HepG2 (cell line): Measurements from ENCODE around the gene CYTH1. TPM values are rescaled to one million over a fixed set of nuclear protein-coding genes. Genes with fewer than 3 reads are reported as not detected.
A peak's percentile ranks its signal among the peaks of the same experiment; 100 is the strongest.

Experiments
- GABPA ChIP-seq, 2 experiments: IDR thresholded peaks; 2 replicates each; pipeline ENCODE4 v1.6.1; 2011 to 2016; ENCODE audit warnings: low read depth in 2 of 2, low read length in 1 of 2, missing biosample characterization in 1 of 2, missing genetic modification characterization in 1 of 2
- HMGA1 ChIP-seq: sonication (generic); formaldehyde crosslinking; conservative IDR thresholded peaks from 2 replicates; pipeline ENCODE4 v1.4.0; 2020; ENCODE audit warnings: missing genetic modification reagents
- IRF2 ChIP-seq: IDR thresholded peaks from 2 replicates; pipeline ENCODE4 v1.6.1; 2018; ENCODE audit warnings: missing genetic modification reagents, missing compliant biosample characterization
- ISX ChIP-seq: sonication (generic); formaldehyde crosslinking; conservative IDR thresholded peaks from 2 replicates; pipeline ENCODE4 v1.5.0; 2020; ENCODE audit warnings: missing genetic modification reagents
- KDM6A ChIP-seq: IDR thresholded peaks from 2 replicates; pipeline ENCODE4 v1.6.1; 2016; ENCODE audit warnings: low read depth
- MAZ ChIP-seq, 2 experiments: sonication (generic) in 1 of 2; formaldehyde crosslinking in 1 of 2; IDR thresholded peaks; 2 replicates each; pipeline versions ENCODE4 v1.5.0 to v1.6.1; 2012 to 2020; ENCODE audit warnings: low read depth in 2 of 2, mild to moderate bottlenecking in 2 of 2, borderline replicate concordance in 1 of 2, improper control_type of control experiment in 1 of 2, low read length in 1 of 2, missing genetic modification reagents in 1 of 2, moderate library complexity in 1 of 2
- MIXL1 ChIP-seq: IDR thresholded peaks from 2 replicates; pipeline ENCODE4 v1.6.1; 2016
- RFXAP ChIP-seq: sonication (generic); formaldehyde crosslinking; IDR thresholded peaks from 2 replicates; pipeline ENCODE4 v1.4.0; 2020; ENCODE audit warnings: missing genetic modification reagents, borderline replicate concordance
- SMYD3 ChIP-seq: sonication (generic); formaldehyde crosslinking; IDR thresholded peaks from 2 replicates; pipeline ENCODE4 v1.8.1; 2023; ENCODE audit warnings: mild to moderate bottlenecking, missing genetic modification reagents
- TCF7L2 ChIP-seq: IDR thresholded peaks from 2 replicates; pipeline ENCODE4 v1.6.1; 2011; ENCODE audit warnings: mild to moderate bottlenecking, low read depth, low read length, moderate library complexity
- TOE1 ChIP-seq: sonication (generic); formaldehyde crosslinking; IDR thresholded peaks from 2 replicates; pipeline ENCODE4 v1.4.0; 2020; ENCODE audit warnings: mild to moderate bottlenecking, missing genetic modification reagents
- ZFP90 ChIP-seq: sonication (generic); formaldehyde crosslinking; IDR thresholded peaks from 2 replicates; pipeline ENCODE4 v1.8.0; 2022; ENCODE audit warnings: missing genetic modification reagents, mild to moderate bottlenecking, inconsistent platforms, borderline replicate concordance
- ZNF451 ChIP-seq: sonication (generic); formaldehyde crosslinking; IDR thresholded peaks from 2 replicates; pipeline ENCODE4 v1.5.0; 2020; ENCODE audit warnings: mild to moderate bottlenecking, missing genetic modification reagents
- ZNF567 ChIP-seq: sonication (generic); formaldehyde crosslinking; IDR thresholded peaks from 2 replicates; pipeline ENCODE4 v1.8.1; 2023; ENCODE audit warnings: mild to moderate bottlenecking, missing genetic modification reagents, borderline replicate concordance
- polyA plus RNA-seq, 8 experiments: library from polyadenylated mRNA; depleted of rRNA in 3 of 8; stranded (reverse) in 7 of 8; unstranded in 1 of 8; fragments of >200 nt; fragmentation: Illumina TruSeq in 4 of 8; extraction: Trizol in 4 of 8; gene quantifications; 2 replicates each; pipeline versions ENCODE4 v1.2.1 to v1.2.3, GENCODE V29; 2011 to 2016; ENCODE audit warnings: low read depth in 4 of 8, missing spikeins in 1 of 8, mixed read lengths in 1 of 8; ENCODE audit not compliant: insufficient read depth in 1 of 8
- total RNA-seq, 5 experiments: library from RNA; depleted of rRNA; stranded (reverse); fragments of >200 nt; fragmentation: Illumina TruSeq; extraction: Trizol; gene quantifications; 2 replicates each; pipeline ENCODE4 v1.2.3, GENCODE V29; 2016; ENCODE audit warnings: low read depth in 1 of 5
- TF ChIP-seq, protein P1 (sequence below): sonication (generic); formaldehyde crosslinking; IDR thresholded peaks from 2 replicates; pipeline ENCODE4 v1.4.0; 2020; ENCODE audit warnings: missing genetic modification reagents
- TF ChIP-seq, protein P2 (sequence below): sonication (generic); formaldehyde crosslinking; IDR thresholded peaks from 2 replicates; pipeline ENCODE4 v1.4.0; 2020; ENCODE audit warnings: missing genetic modification reagents, borderline replicate concordance
- TF ChIP-seq, protein P3 (sequence below): sonication (generic); formaldehyde crosslinking; IDR thresholded peaks from 2 replicates; pipeline ENCODE4 v1.4.0; 2020; ENCODE audit warnings: missing genetic modification reagents
- TF ChIP-seq, protein P4 (sequence below): IDR thresholded peaks from 2 replicates; pipeline ENCODE4 v1.6.1; 2018; ENCODE audit warnings: missing genetic modification reagents, mild to moderate bottlenecking, missing compliant biosample characterization
- TF ChIP-seq, protein P5 (sequence below): sonication (generic); formaldehyde crosslinking; IDR thresholded peaks from 2 replicates; pipeline ENCODE4 v1.5.0; 2020; ENCODE audit warnings: mild to moderate bottlenecking, missing genetic modification reagents

Gene CYTH1
- total and polyA plus RNA-seq, 2 of the 13 experiments (the other 11 are each of a cell fraction or from before 2014, with no cell fraction given): 20.1 to 48.9 TPM

DNA sequence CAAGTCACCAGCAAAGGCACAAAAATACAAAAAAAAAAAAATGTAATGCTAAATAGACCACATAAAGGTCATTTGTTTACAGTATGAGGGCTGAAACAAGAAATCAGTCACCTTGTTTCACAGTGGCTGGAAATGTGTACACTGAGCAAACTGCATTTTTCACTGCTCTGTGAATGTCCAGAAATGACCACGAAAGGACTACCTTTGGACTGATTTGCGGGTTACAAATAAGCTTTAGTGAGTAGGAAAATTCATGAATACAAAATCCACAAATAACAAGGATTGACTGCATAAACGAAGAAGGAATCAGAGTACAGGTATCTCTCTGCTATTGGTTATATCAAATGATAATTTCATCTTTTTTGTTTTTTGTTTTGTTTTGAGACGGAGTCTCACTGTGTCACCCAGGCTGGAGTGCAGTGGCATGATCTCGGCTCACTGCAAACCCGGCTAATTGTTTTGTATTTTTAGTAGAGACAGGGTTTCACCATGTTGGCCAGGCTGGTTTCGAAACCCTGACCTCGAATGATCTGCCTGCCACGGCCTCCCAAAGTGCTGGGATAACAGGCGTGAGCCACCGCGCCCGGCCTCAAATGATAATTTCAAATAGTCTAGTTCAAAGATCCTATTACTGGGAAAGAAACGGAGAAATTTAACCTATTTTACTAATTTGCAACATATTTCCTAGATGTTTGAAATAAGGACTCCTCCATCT, 30.5 kb downstream of the CYTH1 start (continued):
- no peak for TF ChIP-seq MIXL1 (CRISPR knock-in tag)
- TF ChIP-seq TOE1 (CRISPR knock-in tag): no peak
- TF ChIP-seq, protein P1, sequence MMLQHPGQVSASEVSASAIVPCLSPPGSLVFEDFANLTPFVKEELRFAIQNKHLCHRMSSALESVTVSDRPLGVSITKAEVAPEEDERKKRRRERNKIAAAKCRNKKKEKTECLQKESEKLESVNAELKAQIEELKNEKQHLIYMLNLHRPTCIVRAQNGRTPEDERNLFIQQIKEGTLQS (CRISPR knock-in tag): no peak
- no peak for TF ChIP-seq SMYD3 (CRISPR knock-in tag)
- TF ChIP-seq, protein P2, sequence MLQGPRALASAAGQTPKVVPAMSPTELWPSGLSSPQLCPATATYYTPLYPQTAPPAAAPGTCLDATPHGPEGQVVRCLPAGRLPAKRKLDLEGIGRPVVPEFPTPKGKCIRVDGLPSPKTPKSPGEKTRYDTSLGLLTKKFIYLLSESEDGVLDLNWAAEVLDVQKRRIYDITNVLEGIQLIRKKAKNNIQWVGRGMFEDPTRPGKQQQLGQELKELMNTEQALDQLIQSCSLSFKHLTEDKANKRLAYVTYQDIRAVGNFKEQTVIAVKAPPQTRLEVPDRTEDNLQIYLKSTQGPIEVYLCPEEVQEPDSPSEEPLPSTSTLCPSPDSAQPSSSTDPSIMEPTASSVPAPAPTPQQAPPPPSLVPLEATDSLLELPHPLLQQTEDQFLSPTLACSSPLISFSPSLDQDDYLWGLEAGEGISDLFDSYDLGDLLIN (CRISPR knock-in tag): no peak
- TF ChIP-seq ISX (CRISPR knock-in tag): no peak
- TF ChIP-seq, protein P3, sequence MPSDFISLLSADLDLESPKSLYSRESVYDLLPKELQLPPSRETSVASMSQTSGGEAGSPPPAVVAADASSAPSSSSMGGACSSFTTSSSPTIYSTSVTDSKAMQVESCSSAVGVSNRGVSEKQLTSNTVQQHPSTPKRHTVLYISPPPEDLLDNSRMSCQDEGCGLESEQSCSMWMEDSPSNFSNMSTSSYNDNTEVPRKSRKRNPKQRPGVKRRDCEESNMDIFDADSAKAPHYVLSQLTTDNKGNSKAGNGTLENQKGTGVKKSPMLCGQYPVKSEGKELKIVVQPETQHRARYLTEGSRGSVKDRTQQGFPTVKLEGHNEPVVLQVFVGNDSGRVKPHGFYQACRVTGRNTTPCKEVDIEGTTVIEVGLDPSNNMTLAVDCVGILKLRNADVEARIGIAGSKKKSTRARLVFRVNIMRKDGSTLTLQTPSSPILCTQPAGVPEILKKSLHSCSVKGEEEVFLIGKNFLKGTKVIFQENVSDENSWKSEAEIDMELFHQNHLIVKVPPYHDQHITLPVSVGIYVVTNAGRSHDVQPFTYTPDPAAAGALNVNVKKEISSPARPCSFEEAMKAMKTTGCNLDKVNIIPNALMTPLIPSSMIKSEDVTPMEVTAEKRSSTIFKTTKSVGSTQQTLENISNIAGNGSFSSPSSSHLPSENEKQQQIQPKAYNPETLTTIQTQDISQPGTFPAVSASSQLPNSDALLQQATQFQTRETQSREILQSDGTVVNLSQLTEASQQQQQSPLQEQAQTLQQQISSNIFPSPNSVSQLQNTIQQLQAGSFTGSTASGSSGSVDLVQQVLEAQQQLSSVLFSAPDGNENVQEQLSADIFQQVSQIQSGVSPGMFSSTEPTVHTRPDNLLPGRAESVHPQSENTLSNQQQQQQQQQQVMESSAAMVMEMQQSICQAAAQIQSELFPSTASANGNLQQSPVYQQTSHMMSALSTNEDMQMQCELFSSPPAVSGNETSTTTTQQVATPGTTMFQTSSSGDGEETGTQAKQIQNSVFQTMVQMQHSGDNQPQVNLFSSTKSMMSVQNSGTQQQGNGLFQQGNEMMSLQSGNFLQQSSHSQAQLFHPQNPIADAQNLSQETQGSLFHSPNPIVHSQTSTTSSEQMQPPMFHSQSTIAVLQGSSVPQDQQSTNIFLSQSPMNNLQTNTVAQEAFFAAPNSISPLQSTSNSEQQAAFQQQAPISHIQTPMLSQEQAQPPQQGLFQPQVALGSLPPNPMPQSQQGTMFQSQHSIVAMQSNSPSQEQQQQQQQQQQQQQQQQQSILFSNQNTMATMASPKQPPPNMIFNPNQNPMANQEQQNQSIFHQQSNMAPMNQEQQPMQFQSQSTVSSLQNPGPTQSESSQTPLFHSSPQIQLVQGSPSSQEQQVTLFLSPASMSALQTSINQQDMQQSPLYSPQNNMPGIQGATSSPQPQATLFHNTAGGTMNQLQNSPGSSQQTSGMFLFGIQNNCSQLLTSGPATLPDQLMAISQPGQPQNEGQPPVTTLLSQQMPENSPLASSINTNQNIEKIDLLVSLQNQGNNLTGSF (CRISPR knock-in tag): no peak
- TF ChIP-seq RFXAP (CRISPR knock-in tag): no peak
- TF ChIP-seq, protein P4, sequence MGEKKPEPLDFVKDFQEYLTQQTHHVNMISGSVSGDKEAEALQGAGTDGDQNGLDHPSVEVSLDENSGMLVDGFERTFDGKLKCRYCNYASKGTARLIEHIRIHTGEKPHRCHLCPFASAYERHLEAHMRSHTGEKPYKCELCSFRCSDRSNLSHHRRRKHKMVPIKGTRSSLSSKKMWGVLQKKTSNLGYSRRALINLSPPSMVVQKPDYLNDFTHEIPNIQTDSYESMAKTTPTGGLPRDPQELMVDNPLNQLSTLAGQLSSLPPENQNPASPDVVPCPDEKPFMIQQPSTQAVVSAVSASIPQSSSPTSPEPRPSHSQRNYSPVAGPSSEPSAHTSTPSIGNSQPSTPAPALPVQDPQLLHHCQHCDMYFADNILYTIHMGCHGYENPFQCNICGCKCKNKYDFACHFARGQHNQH: no peak
- no peak for TF ChIP-seq HMGA1 (CRISPR knock-in tag)
- no peak for TF ChIP-seq MAZ (IDR thresholded peaks at IDR 0.05; ENCODE audit: borderline replicate concordance, low read depth, low read length)
- TF ChIP-seq MAZ (CRISPR knock-in tag; IDR thresholded peaks at IDR 0.05; ENCODE audit: low read depth): no peak
- peak; percentile 29; the same call in 1 of the 2 replicates for TF ChIP-seq KDM6A (CRISPR knock-in tag)
- TF ChIP-seq GABPA (IDR thresholded peaks at IDR 0.05; ENCODE audit: low read depth, low read length): no peak
- TF ChIP-seq GABPA (CRISPR knock-in tag; IDR thresholded peaks at IDR 0.05; ENCODE audit: low read depth): no peak
- TF ChIP-seq, protein P5, sequence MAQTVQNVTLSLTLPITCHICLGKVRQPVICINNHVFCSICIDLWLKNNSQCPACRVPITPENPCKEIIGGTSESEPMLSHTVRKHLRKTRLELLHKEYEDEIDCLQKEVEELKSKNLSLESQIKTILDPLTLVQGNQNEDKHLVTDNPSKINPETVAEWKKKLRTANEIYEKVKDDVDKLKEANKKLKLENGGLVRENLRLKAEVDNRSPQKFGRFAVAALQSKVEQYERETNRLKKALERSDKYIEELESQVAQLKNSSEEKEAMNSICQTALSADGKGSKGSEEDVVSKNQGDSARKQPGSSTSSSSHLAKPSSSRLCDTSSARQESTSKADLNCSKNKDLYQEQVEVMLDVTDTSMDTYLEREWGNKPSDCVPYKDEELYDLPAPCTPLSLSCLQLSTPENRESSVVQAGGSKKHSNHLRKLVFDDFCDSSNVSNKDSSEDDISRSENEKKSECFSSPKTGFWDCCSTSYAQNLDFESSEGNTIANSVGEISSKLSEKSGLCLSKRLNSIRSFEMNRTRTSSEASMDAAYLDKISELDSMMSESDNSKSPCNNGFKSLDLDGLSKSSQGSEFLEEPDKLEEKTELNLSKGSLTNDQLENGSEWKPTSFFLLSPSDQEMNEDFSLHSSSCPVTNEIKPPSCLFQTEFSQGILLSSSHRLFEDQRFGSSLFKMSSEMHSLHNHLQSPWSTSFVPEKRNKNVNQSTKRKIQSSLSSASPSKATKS: no peak
- peak; percentile 32; the same call in 1 of the 2 replicates for TF ChIP-seq IRF2 (CRISPR knock-in tag)
- peak; percentile 61; the same call in 1 of the 2 replicates for TF ChIP-seq ZNF567 (CRISPR knock-in tag)
- TF ChIP-seq TCF7L2: no peak
- TF ChIP-seq ZFP90 (CRISPR knock-in tag): 0 out of 2 replicates have a peak, but pooled peaks have one; percentile 51
- TF ChIP-seq ZNF451 (CRISPR knock-in tag): no peak
